GM23248 (cell line): ENCODE results near the gene LRRC45. TPM values are rescaled to one million over a fixed set of nuclear protein-coding genes. Genes with fewer than 3 reads are reported as not detected.

ENCODE experiments used
- DNase-seq: peaks from one replicate; pipeline ENCODE4 v3.0.0-alpha.2; 2015
- H2AFZ ChIP-seq: fragments of 200-600 bp; sonication (generic); 2 replicates; pipeline ENCODE4 v1.6.1; 2016; ENCODE audit warnings: antibody characterized with exemption
- H3F3A ChIP-seq: fragments of 200-600 bp; sonication (generic); 2 replicates; pipeline ENCODE4 v1.6.1; 2016; ENCODE audit warnings: mild to moderate bottlenecking, antibody characterized with exemption, mixed run types; ENCODE audit not compliant: insufficient read depth
- H3K27ac ChIP-seq: fragments of 200-600 bp; sonication (generic); 2 replicates; pipeline ENCODE4 v1.5.1; 2016; ENCODE audit warnings: mild to moderate bottlenecking
- H3K27me3 ChIP-seq: fragments of 200-600 bp; sonication (generic); replicated peaks from 2 replicates; pipeline ENCODE4 v1.6.1; 2016; ENCODE audit warnings: mild to moderate bottlenecking; ENCODE audit not compliant: insufficient read depth
- H3K36me3 ChIP-seq: fragments of 200-600 bp; sonication (generic); 2 replicates; pipeline ENCODE4 v1.6.1; 2016; ENCODE audit warnings: low read depth, mild to moderate bottlenecking
- H3K4me1 ChIP-seq: fragments of 200-600 bp; sonication (generic); 2 replicates; pipeline ENCODE4 v1.6.1; 2016; ENCODE audit warnings: mild to moderate bottlenecking; ENCODE audit not compliant: insufficient read depth
- H3K4me2 ChIP-seq: fragments of 200-600 bp; sonication (generic); one replicate; pipeline ENCODE4 v1.6.1; 2016; ENCODE audit warnings: mild to moderate bottlenecking; ENCODE audit not compliant: unreplicated experiment
- H3K4me3 ChIP-seq: fragments of 200-600 bp; sonication (generic); 2 replicates; pipeline ENCODE4 v1.5.1; 2016; ENCODE audit warnings: mild to moderate bottlenecking
- H3K79me2 ChIP-seq: fragments of 200-600 bp; sonication (generic); 2 replicates; pipeline ENCODE4 v1.6.1; 2016; ENCODE audit warnings: mild to moderate bottlenecking; ENCODE audit not compliant: insufficient read depth
- H3K9ac ChIP-seq: fragments of 200-600 bp; sonication (generic); 2 replicates; pipeline ENCODE4 v1.6.1; 2016; ENCODE audit warnings: mild to moderate bottlenecking
- H3K9me2 ChIP-seq: fragments of 200-600 bp; sonication (generic); 2 replicates; pipeline ENCODE4 v1.6.1; 2016; ENCODE audit warnings: mixed run types, mild to moderate bottlenecking, moderate library complexity; ENCODE audit not compliant: insufficient read depth
- H3K9me3 ChIP-seq: fragments of 200-600 bp; sonication (generic); one replicate; pipeline ENCODE4 v1.6.1; 2017; ENCODE audit warnings: low read depth
- H4K20me1 ChIP-seq: fragments of 200-600 bp; sonication (generic); 2 replicates; pipeline ENCODE4 v1.6.0; 2016; ENCODE audit not compliant: insufficient read depth
- EZH2 ChIP-seq: fragments of 200-600 bp; sonication (generic); IDR thresholded peaks from 2 replicates; pipeline ENCODE4 v1.6.1; 2018; ENCODE audit warnings: antibody characterized with exemption, mild to moderate bottlenecking; ENCODE audit not compliant: insufficient read depth, poor library complexity, severe bottlenecking
- EZH2phosphoT487 ChIP-seq: fragments of 200-600 bp; sonication (generic); IDR thresholded peaks from 2 replicates; pipeline ENCODE4 v1.6.1; 2018; ENCODE audit warnings: antibody characterized with exemption, moderate library complexity, mild to moderate bottlenecking, low read depth; ENCODE audit not compliant: insufficient read depth
- WGBS, 2 experiments: methylation state at CpG; one replicate each; pipeline ENCODE4 v1.1.6; 2015 to 2017; ENCODE audit warnings: low lambda C conversion rate in 2 of 2, low coverage in 1 of 2; ENCODE audit errors: missing lambda C conversion rate in 2 of 2; 5-methylcytosine and 5-hydroxymethylcytosine counted together
- in situ Hi-C: fragments of 300-500 bp; cut with MboI; formaldehyde crosslinking; loops from 2 replicates; pipeline ENCODE4 v1.15.0; 2020
- polyA plus RNA-seq: library from polyadenylated mRNA; unstranded; fragments of >200 nt; fragmentation: Nextera tagmentation; extraction: Ambion mirVana; gene quantifications from 2 replicates; pipeline ENCODE4 v1.2.1, GENCODE V29; 2016
- total RNA-seq: library from RNA; depleted of rRNA; stranded (reverse); fragments of >200 nt; shearing (Covaris generic); gene quantifications from 2 replicates; pipeline ENCODE4 v1.2.3, GENCODE V29; 2014

LRRC45 gene
- total and polyA plus RNA-seq, 2 experiments from 2014 or later: 4.5 to 14.8 TPM

GRCh38 chr17:82021900-82022309 lies 1.2 kb upstream of the LRRC45 start:
- Histone ChIP-seq H3K4me1 (peaks cover 5% of the 10 kb centered on the region; the same call in 1 of the 2 replicates), H3K9ac (peak overlapping the region; percentile 81), H3K79me2 (no peaks in the 10 kb centered on the region), H3K4me2 (peak overlapping the region; percentile 85), H3K9me2 (no peaks in the 10 kb centered on the region), H3K27me3 (no peaks in the 10 kb centered on the region), H4K20me1 (no peaks in the 10 kb centered on the region), H3F3A (no peaks in the 10 kb centered on the region), H3K27ac (no peak overlapping the region), H3K36me3 (no peaks in the 10 kb centered on the region), H3K4me3 (peak overlapping the region; percentile 83), H3K9me3 (no peaks in the 10 kb centered on the region), H2AFZ (peak overlapping the region; percentile 76; the same call in 1 of the 2 replicates)
- no peak for TF ChIP-seq EZH2phosphoT487
- no peak for TF ChIP-seq EZH2
- in situ Hi-C loops: no loop called here
- no peak for DNase-seq
- 21 to 23% methylated on average over 9 to 10 of the region's 10 CpGs for WGBS, 2 experiments

- peak within 1 kb of the TSS; percentile 85 for H3K4me2 ChIP-seq
- in situ Hi-C loops: no loop called here
- peak within 1 kb of the TSS; percentile 81 for H3K9ac ChIP-seq
- H3K9me3 ChIP-seq: no peaks in the 10 kb centered on the region
- H3K79me2 ChIP-seq: no peaks in the 10 kb centered on the region
- WGBS, 2 experiments: 1 to 3% methylated on average over 33 to 52 of the region's 64 CpGs
- H3K4me1 ChIP-seq: peaks cover 5% of the 10 kb centered on the region; the same call in 1 of the 2 replicates
- no peaks in the 10 kb centered on the region for H3K9me2 ChIP-seq
- peak within 1 kb of the TSS; percentile 83 for H3K4me3 ChIP-seq
- H3F3A ChIP-seq: no peaks in the 10 kb centered on the region
- no peak within 1 kb of the TSS for H3K27ac ChIP-seq
- no peaks in the 10 kb centered on the region for H4K20me1 ChIP-seq
- peak; percentile 35 for DNase-seq
- no peaks in the 10 kb centered on the region for H3K27me3 ChIP-seq
- TF ChIP-seq EZH2phosphoT487 (no peak), EZH2 (no peak)
- no peaks in the 10 kb centered on the region for H3K36me3 ChIP-seq
- peak within 1 kb of the TSS; percentile 76 for H2AFZ ChIP-seq
These were observed 660 bp upstream of the LRRC45 start, which contains the start of gene CENPX for GRCh38 chr17:82022310-82022980. CENPX (minus strand) TSS chr17:82022878; CDS start chr17:82022861, 17 bp downstream.

GRCh38 chr17:82023447-82024241 lies 539 bp downstream of the LRRC45 start:
- WGBS, 2 experiments: 7 to 9% methylated on average over 51 of the region's 55 CpGs
- peak; percentile 56 for DNase-seq
- in situ Hi-C loops: no loop called here

GRCh38 chr17:82024859-82025258 lies 1.8 kb downstream of the LRRC45 start:
- Histone ChIP-seq H3K27ac (no peak overlapping the region), H3K36me3 (no peaks in the 10 kb centered on the region), H3F3A (no peaks in the 10 kb centered on the region), H3K27me3 (no peaks in the 10 kb centered on the region), H3K79me2 (no peaks in the 10 kb centered on the region), H2AFZ (no peak overlapping the region), H3K4me2 (no peak overlapping the region), H3K9me3 (no peaks in the 10 kb centered on the region), H3K4me3 (no peak overlapping the region), H3K9me2 (no peaks in the 10 kb centered on the region), H3K9ac (no peak overlapping the region), H3K4me1 (peaks cover 5% of the 10 kb centered on the region; the same call in 1 of the 2 replicates), H4K20me1 (no peaks in the 10 kb centered on the region)
- no peak for TF ChIP-seq EZH2
- no peak for TF ChIP-seq EZH2phosphoT487
- DNase-seq: no peak
- in situ Hi-C loops: no loop called here
- 92 to 95% methylated on average over 17 of the region's 17 CpGs for WGBS, 2 experiments

More at GRCh38 chr17:82023447-82024241, 539 bp downstream of the LRRC45 start:
- H3K27me3 ChIP-seq: no peaks in the 10 kb centered on the region
- no peaks in the 10 kb centered on the region for H4K20me1 ChIP-seq
- no peaks in the 10 kb centered on the region for H3F3A ChIP-seq
- H3K36me3 ChIP-seq: no peaks in the 10 kb centered on the region
- H3K79me2 ChIP-seq: no peaks in the 10 kb centered on the region
- H3K9me2 ChIP-seq: no peaks in the 10 kb centered on the region
- H3K4me3 ChIP-seq: peak overlapping the region; percentile 81
- H3K9ac ChIP-seq: peak overlapping the region; percentile 58
- H3K4me1 ChIP-seq: peaks cover 5% of the 10 kb centered on the region; the same call in 1 of the 2 replicates
- no peaks in the 10 kb centered on the region for H3K9me3 ChIP-seq
- peak overlapping the region; percentile 83 for H3K4me2 ChIP-seq
- no peak overlapping the region for H3K27ac ChIP-seq
- TF ChIP-seq EZH2phosphoT487: no peak
- TF ChIP-seq EZH2: no peak
- H2AFZ ChIP-seq: peak overlapping the region; percentile 73
